NCI-H2227 (cell line): ENCODE results near the gene SQSTM1.
"Not testable (repeated sequence)": the region's sequence is repeated elsewhere in the genome, so short reads cannot be mapped to it uniquely, and the experiment has no call there.

Experiments used
- DNase-seq: peaks from one replicate; lab custom pipeline; 2025; ENCODE audit not compliant: unreplicated experiment; lab: John Stamatoyannopoulos, UW

Gene SQSTM1

GRCh38 chr5:179841621-179842020, 20.9 kb downstream of the SQSTM1 start:
- no peak for DNase-seq

DNA sequence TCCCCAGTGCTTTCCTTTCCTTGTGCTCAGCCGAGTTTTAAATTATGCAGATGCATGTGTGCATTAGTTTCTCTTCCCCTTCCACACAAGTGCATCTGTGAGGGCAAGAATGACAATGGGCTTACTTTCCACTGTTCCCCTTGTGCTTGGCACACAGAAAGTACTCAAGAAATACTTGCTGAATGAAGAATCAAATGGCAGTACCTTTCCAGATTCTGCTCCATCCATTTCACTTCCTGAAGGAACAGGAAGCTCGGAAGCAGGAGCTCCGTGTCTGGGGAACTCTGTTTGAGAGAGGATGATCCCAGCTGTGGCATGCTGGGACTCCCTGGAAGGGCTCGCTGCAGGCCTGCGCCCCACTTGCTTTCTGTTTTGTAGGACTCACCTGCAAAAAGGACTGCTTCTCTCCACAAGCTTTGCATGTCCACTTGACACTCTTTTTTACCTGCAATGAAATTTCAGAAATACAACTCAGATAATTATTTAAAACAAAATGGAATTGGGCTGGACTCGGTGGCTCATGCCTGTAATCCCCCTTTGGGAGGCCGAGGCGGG, 32.4 kb downstream of the SQSTM1 start:
- no peak for DNase-seq

GRCh38 chr5:179854356-179854755, 33.7 kb downstream of the SQSTM1 start:
- no peak for DNase-seq

- peak; percentile 41 for DNase-seq
These were observed 37.5 kb downstream of the SQSTM1 start for GRCh38 chr5:179858241-179858585.

GRCh38 chr5:179858586-179859427, 38.1 kb downstream of the SQSTM1 start, which contains the start of gene MRNIP:
Gene MRNIP (minus strand): TSS chr5:179858817. CDS start chr5:179858796, 21 bp downstream.
- peak; percentile 94 for DNase-seq

DNA sequence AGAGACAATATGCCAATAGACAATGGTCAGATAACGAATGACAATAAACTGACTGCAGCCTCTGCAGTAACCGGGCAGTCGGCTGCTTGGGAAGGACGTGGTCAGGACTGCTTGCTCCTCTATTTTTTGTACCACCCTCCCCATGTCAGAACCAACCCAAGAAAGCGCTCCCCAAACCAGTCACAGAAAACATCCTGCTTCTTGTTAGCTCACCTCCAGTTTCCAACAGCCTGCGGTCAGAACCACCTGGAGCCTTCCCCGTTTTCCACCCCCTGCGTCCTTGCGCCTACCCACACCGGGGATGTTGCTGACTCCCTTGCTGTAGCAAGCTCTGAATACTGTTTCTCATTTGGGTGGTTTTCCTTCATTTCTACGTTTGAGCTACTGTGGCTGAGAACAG, 39.6 kb downstream of the SQSTM1 start:
- no peak for DNase-seq

- no peak for DNase-seq
These were observed 41.6 kb downstream of the SQSTM1 start for GRCh38 chr5:179862296-179862695.

DNA sequence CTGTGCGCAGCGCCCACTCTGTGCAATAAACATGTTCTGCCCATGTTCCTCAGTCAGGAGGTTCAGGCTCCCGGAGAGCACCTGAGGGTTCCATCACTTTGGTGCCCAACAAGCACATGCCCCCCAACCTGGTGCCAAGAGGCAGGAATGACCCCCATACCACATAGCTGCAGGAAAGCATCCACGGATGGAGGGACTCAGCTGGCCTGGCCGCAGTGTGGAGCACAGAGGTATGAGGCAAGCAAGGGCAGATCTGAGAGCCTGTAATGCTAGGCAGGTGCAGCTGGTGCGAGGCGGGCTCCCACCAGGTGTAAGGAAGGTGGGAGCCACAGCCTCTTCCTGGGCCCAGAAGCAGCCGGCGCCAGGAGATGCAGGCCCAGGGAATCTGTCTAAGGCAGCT, 42.2 kb downstream of the SQSTM1 start:
- DNase-seq = no peak

DNA sequence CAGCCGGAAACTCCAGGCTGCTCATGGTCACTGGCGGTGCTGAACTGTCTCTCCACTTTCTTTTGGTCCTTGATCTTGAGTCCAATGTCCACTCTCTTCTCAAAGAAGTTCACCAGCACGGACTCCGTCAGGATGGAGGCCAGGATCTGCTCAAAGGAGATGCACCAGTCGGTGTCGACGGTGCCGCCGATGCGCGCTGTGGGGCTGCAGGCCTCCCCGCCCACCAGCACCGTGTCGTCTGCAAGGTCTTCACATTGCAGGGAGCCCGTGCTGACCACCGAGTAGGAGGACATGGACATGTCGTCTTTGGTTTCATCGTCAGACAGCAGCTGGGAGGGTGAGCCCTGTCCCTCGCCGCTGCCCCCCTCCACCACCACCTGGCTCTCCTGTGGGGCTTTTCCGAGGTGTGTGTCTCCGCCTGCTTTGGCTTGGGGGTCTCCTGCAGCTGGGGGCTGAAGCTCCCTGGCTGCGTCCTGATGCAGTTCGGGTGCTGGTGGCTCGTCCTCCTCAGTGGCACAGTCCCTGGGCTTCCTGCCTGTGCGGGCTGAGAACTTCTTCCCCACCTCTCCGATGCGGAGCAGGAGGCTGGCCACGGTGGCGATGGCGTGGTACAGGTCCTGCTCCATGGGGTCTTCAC, 42.9 kb downstream of the SQSTM1 start:
- DNase-seq = no peak

- no peak for DNase-seq
These were observed 44.0 kb downstream of the SQSTM1 start for GRCh38 chr5:179864686-179865085.

GRCh38 chr5:179865491-179866240, 45.0 kb downstream of the SQSTM1 start:
- no peak for DNase-seq

DNA sequence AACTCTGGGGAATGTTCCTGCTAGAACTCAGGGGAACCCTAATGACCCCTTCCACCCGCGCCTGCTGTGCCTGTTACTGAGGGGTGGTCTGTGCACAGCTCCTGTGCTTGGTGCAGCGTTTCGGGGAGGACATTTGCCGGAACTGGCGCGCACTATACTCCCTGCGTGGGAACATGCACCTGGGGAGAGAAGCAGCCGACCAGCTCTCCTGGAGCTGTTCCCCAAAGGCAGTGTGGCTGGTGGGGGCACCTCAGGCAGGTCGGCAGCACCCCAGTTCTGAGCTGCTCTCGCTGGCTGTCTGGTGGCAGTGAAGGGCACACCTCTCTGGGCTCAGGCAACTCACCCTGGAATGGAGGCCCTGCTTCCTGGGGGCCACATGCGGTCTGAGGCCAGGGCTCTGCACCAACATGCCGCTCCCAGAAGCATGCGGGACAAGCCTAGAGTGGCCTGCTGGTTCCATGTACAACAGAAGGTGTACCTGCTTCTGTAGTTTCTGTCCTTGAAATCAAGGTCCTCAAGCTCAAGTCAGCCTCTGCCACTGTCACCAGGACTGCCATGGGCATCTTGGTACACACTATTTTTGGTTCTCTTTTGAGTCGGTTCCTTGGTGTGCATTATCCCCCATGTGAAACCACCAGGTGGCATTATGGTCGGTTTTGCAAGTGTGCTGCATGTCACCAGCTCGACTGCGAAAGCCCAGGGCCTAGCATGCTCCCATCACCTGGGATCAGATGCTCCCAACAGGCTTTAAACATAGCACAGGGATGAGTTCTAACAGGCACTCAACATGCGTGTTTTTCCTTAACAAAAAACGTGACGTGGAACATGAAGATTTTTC, 45.8 kb downstream of the SQSTM1 start:
- no peak for DNase-seq

- DNase-seq = no peak
These were observed 46.4 kb downstream of the SQSTM1 start for GRCh38 chr5:179867079-179867465.

GRCh38 chr5:179867476-179867875, 46.8 kb downstream of the SQSTM1 start:
- DNase-seq = no peak

DNA sequence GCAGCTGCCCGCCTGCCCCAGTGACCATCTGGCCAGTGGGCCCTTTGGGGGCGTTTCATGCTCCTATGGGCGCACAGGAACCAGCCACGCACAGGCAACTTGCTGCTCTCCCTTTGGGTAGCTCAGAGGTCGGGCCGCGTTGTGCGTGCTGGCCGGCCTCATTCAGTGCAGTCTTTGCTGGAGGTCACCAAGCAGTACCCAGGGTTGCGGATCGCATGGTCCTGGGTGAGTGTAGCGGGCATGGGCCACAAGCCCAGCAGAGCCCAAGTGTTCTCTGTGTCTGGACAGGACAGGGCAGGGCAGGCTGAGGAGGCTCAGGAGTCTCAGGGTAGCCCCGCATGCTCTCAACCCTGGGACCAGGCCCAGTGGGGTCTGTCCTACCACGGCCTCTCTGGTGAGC, 47.8 kb downstream of the SQSTM1 start:
- DNase-seq = no peak

DNA sequence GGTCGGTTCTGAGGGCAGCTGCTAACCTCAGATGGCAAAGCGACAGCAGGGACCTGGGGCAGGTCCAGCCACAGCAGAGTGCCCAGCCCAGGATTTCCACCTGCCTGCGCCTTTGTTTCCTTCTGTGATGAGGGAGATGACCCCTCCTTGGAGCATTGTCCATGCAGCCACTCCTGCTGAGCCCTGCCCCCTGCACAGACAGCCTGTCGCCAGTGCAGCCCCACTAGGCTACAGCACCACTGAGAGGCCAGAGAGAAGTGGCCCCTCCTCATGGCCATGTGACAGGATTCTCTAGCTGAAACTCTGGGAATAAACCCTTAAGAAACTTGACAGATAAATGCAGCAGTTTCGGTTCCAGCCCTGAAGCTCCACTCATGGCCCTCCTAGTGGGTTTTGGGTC, 48.4 kb downstream of the SQSTM1 start:
- no peak for DNase-seq

GRCh38 chr5:179869641-179870402, 49.1 kb downstream of the SQSTM1 start:
- DNase-seq = no peak

GRCh38 chr5:179870403-179870903, 49.7 kb downstream of the SQSTM1 start:
- peak; percentile 4 for DNase-seq

DNA sequence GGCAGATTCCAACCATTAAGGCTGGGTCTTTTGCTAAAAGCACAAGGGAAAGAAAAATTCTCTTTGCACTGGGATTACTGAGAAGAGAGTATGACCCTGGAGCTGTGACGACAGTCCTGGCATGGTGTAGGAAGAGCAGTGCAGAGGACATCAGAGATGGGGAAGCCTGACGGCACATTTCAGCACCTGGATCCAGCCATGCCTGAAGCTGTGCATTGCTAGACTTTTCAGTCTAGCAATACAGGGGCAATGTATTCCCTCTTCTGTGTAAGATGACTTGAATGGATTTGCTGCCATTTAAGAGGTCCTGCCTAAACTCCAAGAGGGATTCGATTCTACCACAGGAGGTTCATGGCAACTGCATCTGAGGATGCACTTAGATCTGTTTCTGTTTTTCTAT, 50.2 kb downstream of the SQSTM1 start:
- DNase-seq = no peak

GRCh38 chr5:179871533-179871932, 50.8 kb downstream of the SQSTM1 start:
- not testable (repeated sequence) for DNase-seq
